ENCODE results near the gene MAP3K7CL.

Gene MAP3K7CL

GRCh38 chr21:29092102-29092959 lies 38.1 kb upstream of the MAP3K7CL start:
- no peak for DNase-seq (ENCODE audit: low read depth)
- in situ Hi-C loops (cut with HindIII; ENCODE audit: low sequenced_read_pairs): loop anchor here (25.0 kb wide), 1 partner anchor 770 kb away; no protein-coding TSS in a partner anchor
- peak; percentile 21 for TF ChIP-seq CTCF (IDR thresholded peaks at IDR 0.05; ENCODE audit: low read depth, low read length, missing control alignments)
- no peak overlapping the region for H3K4me3 ChIP-seq (ENCODE audit: low read depth, low read length)

- DNase-seq (ENCODE audit: low read depth): no peak
- in situ Hi-C loops (cut with HindIII; ENCODE audit: low sequenced_read_pairs): loop anchor here (5.0 to 25.0 kb wide), 2 partner anchors 266 to 766 kb away; no protein-coding TSS in a partner anchor
- TF ChIP-seq CTCF (IDR thresholded peaks at IDR 0.05; ENCODE audit: low read depth, low read length, missing control alignments): no peak
- no peak overlapping the region for H3K4me3 ChIP-seq (ENCODE audit: low read depth, low read length)
These were observed 34.0 kb upstream of the MAP3K7CL start for GRCh38 chr21:29096218-29097015.

- in situ Hi-C loops (cut with HindIII; ENCODE audit: low sequenced_read_pairs): loop anchor here (5.0 to 25.0 kb wide), 2 partner anchors 264 to 764 kb away; no protein-coding TSS in a partner anchor
- TF ChIP-seq CTCF (IDR thresholded peaks at IDR 0.05; ENCODE audit: low read depth, low read length, missing control alignments): no peak
- no peak overlapping the region for H3K4me3 ChIP-seq (ENCODE audit: low read depth, low read length)
- DNase-seq (ENCODE audit: low read depth): no peak
These were observed 32.3 kb upstream of the MAP3K7CL start for GRCh38 chr21:29098156-29098555.

GRCh38 chr21:29102791-29103257 lies 27.6 kb upstream of the MAP3K7CL start:
- H3K4me3 ChIP-seq (ENCODE audit: low read depth, low read length): no peak overlapping the region
- no peak for TF ChIP-seq CTCF (IDR thresholded peaks at IDR 0.05; ENCODE audit: low read depth, low read length, missing control alignments)
- DNase-seq (ENCODE audit: low read depth): no peak
- in situ Hi-C loops (cut with HindIII; ENCODE audit: low sequenced_read_pairs): loop anchor here (5.0 kb wide), 1 partner anchor 39 kb away; no protein-coding TSS in a partner anchor

- H3K4me3 ChIP-seq (ENCODE audit: low read depth, low read length): no peak overlapping the region
- in situ Hi-C loops (cut with HindIII; ENCODE audit: low sequenced_read_pairs): loop anchor here (5.0 kb wide), 1 partner anchor 38 kb away; no protein-coding TSS in a partner anchor
- TF ChIP-seq CTCF (IDR thresholded peaks at IDR 0.05; ENCODE audit: low read depth, low read length, missing control alignments): no peak
- no peak for DNase-seq (ENCODE audit: low read depth)
These were observed 26.2 kb upstream of the MAP3K7CL start for GRCh38 chr21:29104239-29104708.

- no peak overlapping the region for H3K4me3 ChIP-seq (ENCODE audit: low read depth, low read length)
- in situ Hi-C loops (cut with HindIII; ENCODE audit: low sequenced_read_pairs): no loop called here
- DNase-seq (ENCODE audit: low read depth): no peak
- no peak for TF ChIP-seq CTCF (IDR thresholded peaks at IDR 0.05; ENCODE audit: low read depth, low read length, missing control alignments)
These were observed 25.2 kb upstream of the MAP3K7CL start for GRCh38 chr21:29105218-29105617.
